Measurements from ENCODE around the gene TRANK1.
"Not testable (repeated sequence)": the region's sequence is repeated elsewhere in the genome, so short reads cannot be mapped to it uniquely, and the experiment has no call there.

The TRANK1 gene

DNA sequence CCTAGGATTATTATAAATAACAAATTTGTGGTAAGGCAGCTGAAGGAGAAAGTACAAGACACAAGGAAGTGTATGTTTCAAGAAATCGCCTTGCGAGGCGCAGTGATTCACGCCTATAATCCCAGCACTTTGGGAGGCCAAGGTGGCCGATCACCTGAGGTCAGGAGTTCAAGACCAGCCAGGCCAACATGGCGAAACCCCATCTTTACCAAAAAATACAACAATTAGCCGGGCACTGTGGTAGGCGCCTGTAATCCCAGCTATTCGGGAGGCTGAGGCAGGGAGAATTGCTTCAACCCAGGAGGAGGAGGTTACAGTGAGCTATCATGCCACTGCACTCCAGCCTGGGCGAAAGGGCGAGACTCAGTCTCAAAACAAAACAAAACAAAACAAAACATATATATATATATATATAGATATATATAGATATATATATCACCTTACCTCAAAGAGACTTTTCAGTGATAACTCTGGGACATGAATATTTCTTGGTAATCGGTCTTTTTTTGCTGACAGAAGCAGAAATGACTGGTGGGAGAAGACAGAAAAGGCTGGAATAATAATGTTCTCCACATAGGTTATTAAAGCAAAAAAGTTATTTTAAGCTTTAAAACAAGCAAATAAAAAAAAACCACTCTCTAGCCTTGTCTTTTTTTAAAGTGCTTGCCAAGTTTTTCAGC, 52.3 kb downstream of the TRANK1 start:
- peak overlapping the region in 1 of 2 experiments; percentile 49 for H3K18ac ChIP-seq (ENCODE audit: low read depth in 1 of 2, low read length in 2 of 2)
- no peak overlapping the region for H3K27ac ChIP-seq (ENCODE audit: low read length, poor library complexity, severe bottlenecking)
- H2BK12ac ChIP-seq (ENCODE audit: low read length in 2 of 2), result peak overlapping the region in 1 of 2 experiments; percentile 47
- no peak overlapping the region for H4K91ac ChIP-seq (ENCODE audit: low read length)
- H3K4ac ChIP-seq (ENCODE audit: low read depth in 1 of 2, low read length in 2 of 2), result no peak overlapping the region
- no peak overlapping the region for H3K4me2 ChIP-seq (ENCODE audit: low read length, poor library complexity, severe bottlenecking)
- no peak overlapping the region for H3K9ac ChIP-seq (ENCODE audit: low read length)
- no peak overlapping the region for H4K8ac ChIP-seq (ENCODE audit: low read length)
- H2BK5ac ChIP-seq (ENCODE audit: low read depth, low read length, poor library complexity, severe bottlenecking), result no peak overlapping the region
- H2BK15ac ChIP-seq (ENCODE audit: low read depth, poor library complexity, severe bottlenecking), result no peak overlapping the region
- H2AFZ ChIP-seq (ENCODE audit: low read depth, low read length), result no peak overlapping the region
- H3K27me3 ChIP-seq (ENCODE audit: control insufficient read depth in 1 of 2, insufficient read depth in 1 of 2, low read length in 2 of 2), result no peaks in the 10 kb centered on the region
- H3K4me1 ChIP-seq (ENCODE audit: control insufficient read depth, insufficient read depth, low read depth, low read length), result no peaks in the 10 kb centered on the region
- H2AK5ac ChIP-seq (ENCODE audit: low read length, severe bottlenecking), result no peak overlapping the region
- H2BK120ac ChIP-seq (ENCODE audit: low read depth, low read length), result no peak overlapping the region
- 99% methylated on average over 8 of the region's 12 CpGs for WGBS
- H3K79me1 ChIP-seq (replicated peaks; ENCODE audit: low read length, poor library complexity, severe bottlenecking), result no peaks in the 10 kb centered on the region
- DNase-seq, result no peak
- H3K14ac ChIP-seq (ENCODE audit: low read length in 2 of 2), result no peak overlapping the region
- no peaks in the 10 kb centered on the region for H3K9me3 ChIP-seq (ENCODE audit: control insufficient read depth, low read length)
- no peak overlapping the region for H3K23ac ChIP-seq (ENCODE audit: low read length in 2 of 2)
- peaks cover 19 to 68% of the 10 kb centered on the region in 2 experiments for H3K36me3 ChIP-seq (ENCODE audit: control insufficient read depth in 1 of 2, insufficient read depth in 2 of 2, low read depth in 1 of 2, low read length in 2 of 2)
- H3K4me3 ChIP-seq (ENCODE audit: insufficient read depth in 1 of 2, low read depth in 1 of 2, low read length in 2 of 2), result no peak overlapping the region

- no peak for DNase-seq
- Histone ChIP-seq H2BK12ac (ENCODE audit: low read length in 2 of 2) (no peak overlapping the region), H2AK5ac (ENCODE audit: low read length, severe bottlenecking) (no peak overlapping the region), H4K91ac (ENCODE audit: low read length) (no peak overlapping the region), H4K8ac (ENCODE audit: low read length) (no peak overlapping the region), H3K4me2 (ENCODE audit: low read length, poor library complexity, severe bottlenecking) (no peak overlapping the region), H3K4ac (ENCODE audit: low read depth in 1 of 2, low read length in 2 of 2) (no peak overlapping the region), H3K79me1 (replicated peaks; ENCODE audit: low read length, poor library complexity, severe bottlenecking) (no peaks in the 10 kb centered on the region), H3K23ac (ENCODE audit: low read length in 2 of 2) (no peak overlapping the region), H2BK120ac (ENCODE audit: low read depth, low read length) (no peak overlapping the region), H3K14ac (ENCODE audit: low read length in 2 of 2) (no peak overlapping the region), H3K18ac (ENCODE audit: low read depth in 1 of 2, low read length in 2 of 2) (no peak overlapping the region), H2BK5ac (ENCODE audit: low read depth, low read length, poor library complexity, severe bottlenecking) (no peak overlapping the region), H3K27me3 (ENCODE audit: control insufficient read depth in 1 of 2, insufficient read depth in 1 of 2, low read length in 2 of 2) (no peaks in the 10 kb centered on the region), H3K27ac (ENCODE audit: low read length, poor library complexity, severe bottlenecking) (no peak overlapping the region), H3K4me1 (ENCODE audit: control insufficient read depth, insufficient read depth, low read depth, low read length) (no peaks in the 10 kb centered on the region), H2BK15ac (ENCODE audit: low read depth, poor library complexity, severe bottlenecking) (no peak overlapping the region), H3K4me3 (ENCODE audit: insufficient read depth in 1 of 2, low read depth in 1 of 2, low read length in 2 of 2) (no peak overlapping the region), H3K36me3 (ENCODE audit: control insufficient read depth in 1 of 2, insufficient read depth in 2 of 2, low read depth in 1 of 2, low read length in 2 of 2) (peaks cover 19 to 71% of the 10 kb centered on the region in 2 experiments), H3K9ac (ENCODE audit: low read length) (no peak overlapping the region), H3K9me3 (ENCODE audit: control insufficient read depth, low read length) (no peaks in the 10 kb centered on the region), H2AFZ (ENCODE audit: low read depth, low read length) (no peak overlapping the region)
- WGBS, result 49% methylated on average over 3 of the region's 4 CpGs
Observed at GRCh38 chr3:36891701-36892160, 53.1 kb downstream of the TRANK1 start.

DNA sequence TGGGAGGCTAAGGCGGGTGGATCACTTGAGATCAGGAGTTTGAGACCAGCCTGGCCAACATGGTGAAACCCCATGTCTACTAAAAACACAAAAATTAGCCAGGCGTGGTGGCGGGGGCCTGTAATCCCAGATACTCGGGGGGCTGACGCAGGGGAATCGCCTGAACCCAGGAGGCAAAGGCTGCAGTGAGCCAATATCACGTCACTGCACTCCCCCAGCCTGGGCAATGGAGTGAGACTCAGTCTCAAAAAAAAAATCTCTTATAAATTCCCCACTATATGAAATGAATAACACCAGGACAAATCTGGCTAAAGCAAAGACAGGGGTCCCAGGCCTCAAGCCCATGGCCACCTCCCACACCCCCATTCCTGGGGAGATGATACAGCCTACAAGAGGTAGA, 53.8 kb downstream of the TRANK1 start:
- not testable (repeated sequence) for H3K27ac ChIP-seq (ENCODE audit: low read length, poor library complexity, severe bottlenecking); H3K4me3 ChIP-seq (ENCODE audit: insufficient read depth in 1 of 2, low read depth in 1 of 2, low read length in 2 of 2); H4K91ac ChIP-seq (ENCODE audit: low read length); H2AK5ac ChIP-seq (ENCODE audit: low read length, severe bottlenecking); H2BK12ac ChIP-seq (ENCODE audit: low read length in 2 of 2); H2BK120ac ChIP-seq (ENCODE audit: low read depth, low read length); H3K23ac ChIP-seq (ENCODE audit: low read length in 2 of 2); H2BK5ac ChIP-seq (ENCODE audit: low read depth, low read length, poor library complexity, severe bottlenecking); H3K4me2 ChIP-seq (ENCODE audit: low read length, poor library complexity, severe bottlenecking); H3K18ac ChIP-seq (ENCODE audit: low read depth in 1 of 2, low read length in 2 of 2); H3K14ac ChIP-seq (ENCODE audit: low read length in 2 of 2); H3K27me3 ChIP-seq (ENCODE audit: control insufficient read depth in 1 of 2, insufficient read depth in 1 of 2, low read length in 2 of 2); H3K4me1 ChIP-seq (ENCODE audit: control insufficient read depth, insufficient read depth, low read depth, low read length); H3K4ac ChIP-seq (ENCODE audit: low read depth in 1 of 2, low read length in 2 of 2); H3K9ac ChIP-seq (ENCODE audit: low read length); H2BK15ac ChIP-seq (ENCODE audit: low read depth, poor library complexity, severe bottlenecking); H3K79me1 ChIP-seq (replicated peaks; ENCODE audit: low read length, poor library complexity, severe bottlenecking); DNase-seq; H2AFZ ChIP-seq (ENCODE audit: low read depth, low read length); H4K8ac ChIP-seq (ENCODE audit: low read length); H3K9me3 ChIP-seq (ENCODE audit: control insufficient read depth, low read length)
- H3K36me3 ChIP-seq (ENCODE audit: control insufficient read depth in 1 of 2, insufficient read depth in 2 of 2, low read depth in 1 of 2, low read length in 2 of 2), result peaks cover 19 to 74% of the 10 kb centered on the region in 2 experiments
- 89% methylated on average over 7 of the region's 7 CpGs for WGBS

GRCh38 chr3:36890261-36890660, 54.6 kb downstream of the TRANK1 start:
- no peak overlapping the region for H2BK12ac ChIP-seq (ENCODE audit: low read length in 2 of 2)
- no peak overlapping the region for H2BK5ac ChIP-seq (ENCODE audit: low read depth, low read length, poor library complexity, severe bottlenecking)
- H2BK120ac ChIP-seq (ENCODE audit: low read depth, low read length), result no peak overlapping the region
- H4K8ac ChIP-seq (ENCODE audit: low read length), result no peak overlapping the region
- H3K4me1 ChIP-seq (ENCODE audit: control insufficient read depth, insufficient read depth, low read depth, low read length), result no peaks in the 10 kb centered on the region
- no peak overlapping the region for H2AFZ ChIP-seq (ENCODE audit: low read depth, low read length)
- no peak for DNase-seq
- no peak overlapping the region for H3K4ac ChIP-seq (ENCODE audit: low read depth in 1 of 2, low read length in 2 of 2)
- H3K18ac ChIP-seq (ENCODE audit: low read depth in 1 of 2, low read length in 2 of 2), result no peak overlapping the region
- H3K27me3 ChIP-seq (ENCODE audit: control insufficient read depth in 1 of 2, insufficient read depth in 1 of 2, low read length in 2 of 2), result no peaks in the 10 kb centered on the region
- H3K27ac ChIP-seq (ENCODE audit: low read length, poor library complexity, severe bottlenecking), result no peak overlapping the region
- no peak overlapping the region for H3K4me3 ChIP-seq (ENCODE audit: insufficient read depth in 1 of 2, low read depth in 1 of 2, low read length in 2 of 2)
- H4K91ac ChIP-seq (ENCODE audit: low read length), result no peak overlapping the region
- H3K4me2 ChIP-seq (ENCODE audit: low read length, poor library complexity, severe bottlenecking), result no peak overlapping the region
- H3K9ac ChIP-seq (ENCODE audit: low read length), result no peak overlapping the region
- peaks cover 19 to 71% of the 10 kb centered on the region in 2 experiments for H3K36me3 ChIP-seq (ENCODE audit: control insufficient read depth in 1 of 2, insufficient read depth in 2 of 2, low read depth in 1 of 2, low read length in 2 of 2)
- H3K9me3 ChIP-seq (ENCODE audit: control insufficient read depth, low read length), result no peaks in the 10 kb centered on the region
- no peaks in the 10 kb centered on the region for H3K79me1 ChIP-seq (replicated peaks; ENCODE audit: low read length, poor library complexity, severe bottlenecking)
- no peak overlapping the region for H3K14ac ChIP-seq (ENCODE audit: low read length in 2 of 2)
- H3K23ac ChIP-seq (ENCODE audit: low read length in 2 of 2), result no peak overlapping the region
- no peak overlapping the region for H2AK5ac ChIP-seq (ENCODE audit: low read length, severe bottlenecking)
- no peak overlapping the region for H2BK15ac ChIP-seq (ENCODE audit: low read depth, poor library complexity, severe bottlenecking)
